ENCODE results near the gene MYPOP. TPM values are rescaled to one million over a fixed set of nuclear protein-coding genes. Genes with fewer than 3 reads are reported as not detected.
A peak's percentile ranks its signal among the peaks of the same experiment; 100 is the strongest.

The MYPOP gene
- total RNA-seq, 1 donor from 2014 or later = 10.3 TPM

DNA sequence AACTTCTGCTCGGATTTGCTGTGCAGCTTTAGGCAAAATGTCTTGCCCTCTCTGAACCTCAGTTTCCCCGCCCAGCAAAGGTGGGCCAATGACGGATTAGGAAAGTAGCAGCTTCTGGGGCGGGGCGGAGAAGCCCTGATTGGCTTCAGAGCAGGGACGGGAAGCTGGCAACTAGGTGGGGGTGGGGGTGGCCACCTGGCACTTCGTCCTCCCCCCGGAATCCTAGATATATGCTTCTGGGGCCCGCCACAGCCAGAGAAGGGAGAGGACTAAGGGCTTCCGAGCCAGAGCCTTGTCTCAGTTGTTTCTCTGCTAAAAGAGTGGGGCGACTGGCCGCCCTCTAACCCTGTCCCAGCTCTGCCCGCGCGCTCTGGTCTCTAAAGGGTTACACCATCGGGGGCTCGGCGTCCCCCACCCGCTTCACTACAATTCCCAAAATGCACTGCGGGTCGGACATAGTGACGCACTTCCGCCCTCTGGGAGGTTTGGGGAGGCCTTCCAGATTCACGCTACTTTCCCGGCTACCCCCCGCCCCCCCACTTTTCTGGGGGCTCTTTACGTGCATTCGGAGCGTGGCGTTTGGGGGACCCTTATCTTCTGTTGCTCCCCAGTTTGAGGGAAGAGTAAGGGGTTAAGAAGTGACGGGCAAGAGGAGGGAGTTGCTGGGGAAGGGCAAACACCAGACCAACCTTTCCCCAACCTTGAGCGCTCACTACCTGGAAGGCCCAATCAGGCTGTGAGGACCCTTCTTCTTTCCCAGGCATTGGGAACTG lies 15.8 kb downstream of the MYPOP start:
- intact Hi-C loops (cut with DNase I) = loop anchor here (1.0 kb wide), 1 partner anchor 23 kb away; the partner anchor contains the start of gene SYMPK
- peak; percentile 96 for DNase-seq (ENCODE audit: low spot score)

DNA sequence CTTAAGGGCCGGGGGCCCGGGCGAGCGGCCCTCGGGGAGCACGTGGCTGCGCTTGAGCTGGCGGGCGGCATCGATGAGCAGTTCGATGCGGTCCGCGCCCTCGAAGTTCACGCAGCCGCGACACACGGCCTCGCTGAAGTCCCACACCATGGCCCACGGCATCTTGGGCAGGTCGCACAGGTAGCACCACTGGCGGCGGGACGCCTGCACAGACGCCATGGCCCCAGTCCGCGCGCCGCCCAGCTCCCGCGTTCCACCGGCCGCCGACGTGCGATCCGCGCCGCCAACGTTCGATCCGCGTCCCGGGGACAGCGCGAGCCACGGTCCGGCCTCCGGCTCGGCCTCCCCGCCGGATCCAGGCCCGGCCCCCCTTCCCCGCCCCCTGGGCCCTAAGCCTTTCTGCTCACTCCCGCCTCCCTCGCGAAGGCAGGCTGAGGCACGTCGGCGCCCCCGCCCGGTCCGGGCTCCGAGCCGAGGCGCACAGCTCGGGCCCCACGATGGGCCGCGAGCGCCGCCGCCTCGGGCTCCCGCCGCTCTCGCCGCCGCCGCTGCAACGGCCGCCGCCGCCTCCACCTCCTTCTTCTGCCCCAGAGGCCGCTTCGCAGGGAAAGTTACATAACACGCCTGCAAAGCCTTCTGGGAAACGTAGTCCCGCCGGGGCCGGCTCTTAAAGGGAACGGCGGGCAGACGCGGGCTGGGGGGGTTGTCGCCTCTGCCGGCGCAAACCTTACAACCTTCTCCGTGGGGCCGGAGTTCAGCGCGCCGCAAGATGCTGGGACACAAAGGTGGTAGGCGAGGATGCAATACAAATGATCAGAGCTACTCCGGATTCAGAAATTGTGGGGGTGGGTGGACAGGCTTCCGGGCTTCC lies 16.6 kb downstream of the MYPOP start, which contains the start of gene IRF2BP1:
TSS of gene IRF2BP1 (minus strand) at position 586 of the 871 bp plus-strand sequence. CDS start at position 219, 367 bp downstream.
- intact Hi-C loops (cut with DNase I) = loop anchor here (1.0 kb wide), 1 partner anchor 22 kb away; the partner anchor contains the start of gene SYMPK

DNA sequence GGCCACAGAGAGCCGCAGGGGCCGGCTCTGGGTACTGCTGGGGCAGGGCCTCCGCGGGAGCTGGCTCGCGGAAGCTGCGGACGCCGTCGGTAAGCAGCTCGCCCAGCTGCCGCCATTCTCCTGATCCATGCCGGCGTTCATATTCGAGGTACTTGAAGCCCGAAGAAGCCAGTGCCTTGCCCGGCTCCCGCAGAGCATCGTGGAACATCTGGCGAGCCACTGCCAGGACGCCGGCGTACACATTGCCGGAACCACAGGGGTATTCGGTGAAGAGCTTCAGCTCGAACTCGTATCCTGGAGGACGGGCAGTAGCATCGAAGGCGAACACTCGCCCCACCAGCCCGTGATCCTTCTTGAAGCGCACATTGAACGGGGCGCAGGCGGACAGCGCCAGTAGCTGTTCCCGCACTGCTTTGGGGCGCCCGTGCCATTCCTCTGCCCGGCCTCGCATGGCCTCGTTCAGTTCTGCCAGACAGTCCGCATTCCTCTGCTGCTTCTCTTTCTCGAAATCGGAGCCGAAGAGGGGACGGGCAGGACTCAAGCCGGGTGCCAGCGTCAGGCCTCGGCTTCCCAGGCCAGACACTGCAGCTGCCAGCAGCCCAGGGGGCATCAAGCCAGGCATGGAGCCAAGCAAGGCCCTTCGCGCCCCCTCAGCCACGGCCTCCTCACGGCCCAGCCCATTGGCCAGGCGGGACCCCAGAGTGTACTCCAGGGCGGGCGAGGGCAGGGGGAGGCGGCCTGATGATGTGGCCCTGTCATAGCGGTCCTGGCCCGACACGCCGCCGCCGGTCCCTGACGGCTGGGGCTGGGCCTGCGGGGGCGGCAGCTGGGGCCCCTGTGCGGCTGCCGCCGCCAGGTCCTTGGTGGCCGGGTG lies 17.5 kb downstream of the MYPOP start:
- intact Hi-C loops (cut with DNase I) = no loop called here
- DNase-seq (ENCODE audit: low spot score) = no peak

More for the DNA sequence above, 16.6 kb downstream of the MYPOP start, which contains the start of gene IRF2BP1:
- peak; percentile 96 for DNase-seq (ENCODE audit: low spot score)

DNA sequence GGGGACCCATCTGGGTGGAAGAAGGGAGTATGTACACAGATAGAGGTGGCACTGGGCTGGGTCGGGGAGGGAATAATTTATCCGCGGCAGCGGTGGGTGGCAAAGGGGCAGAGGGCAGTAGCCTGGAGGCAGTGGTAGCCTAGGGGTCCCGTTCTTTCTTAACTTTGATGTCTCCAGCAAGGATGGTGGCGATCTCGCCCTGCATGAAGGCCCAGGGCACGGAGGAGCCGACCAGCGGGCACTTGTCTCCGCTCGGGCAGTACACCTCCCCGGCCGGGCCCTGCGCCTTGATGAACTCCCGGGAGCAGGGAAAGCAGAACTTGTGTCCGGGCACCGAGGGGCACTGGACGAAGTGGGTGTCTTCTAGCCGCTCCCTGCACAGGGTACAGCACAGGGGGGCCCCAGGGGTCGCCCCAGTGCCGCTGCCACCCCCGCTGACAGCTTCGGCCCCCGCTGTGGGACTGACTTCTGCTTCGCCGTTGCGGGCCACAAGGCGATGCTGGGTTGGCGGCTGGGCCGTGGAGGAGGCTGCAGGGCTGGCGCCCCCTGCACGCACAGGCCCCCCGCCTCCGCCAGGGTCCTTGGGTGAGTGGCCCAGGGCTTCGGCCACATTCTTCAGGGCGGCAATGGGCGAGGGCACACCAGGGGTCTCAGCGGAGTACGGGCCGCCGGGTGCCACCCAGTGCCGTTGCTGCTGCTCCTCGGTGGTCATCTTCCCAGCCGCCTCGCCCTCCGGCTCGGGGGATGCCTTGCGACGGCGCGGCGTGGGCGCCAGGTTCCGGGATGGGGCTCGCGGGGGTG lies 18.3 kb downstream of the MYPOP start:
- intact Hi-C loops (cut with DNase I) = loop anchor here (2.0 kb wide), 1 partner anchor 67 kb away; no protein-coding TSS in a partner anchor
- no peak for DNase-seq (ENCODE audit: low spot score)

DNA sequence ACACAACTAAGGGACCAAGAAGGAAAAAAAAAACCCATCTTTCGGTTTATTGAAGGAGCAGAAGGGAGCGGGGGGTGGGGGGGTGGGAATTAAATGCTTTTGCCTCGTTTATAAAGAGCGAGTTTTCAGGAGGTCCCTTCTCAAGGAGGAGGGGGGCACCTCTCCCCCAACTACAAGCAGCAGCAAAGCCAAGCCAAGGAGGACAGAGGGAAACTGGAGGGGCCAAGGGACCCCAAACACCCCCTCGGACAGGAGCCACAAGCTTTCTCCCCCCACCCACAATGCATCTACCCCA lies 18.9 kb downstream of the MYPOP start:
- DNase-seq (ENCODE audit: low spot score) = no peak
- intact Hi-C loops (cut with DNase I) = loop anchor here (2.0 kb wide), 1 partner anchor 67 kb away; no protein-coding TSS in a partner anchor

DNA sequence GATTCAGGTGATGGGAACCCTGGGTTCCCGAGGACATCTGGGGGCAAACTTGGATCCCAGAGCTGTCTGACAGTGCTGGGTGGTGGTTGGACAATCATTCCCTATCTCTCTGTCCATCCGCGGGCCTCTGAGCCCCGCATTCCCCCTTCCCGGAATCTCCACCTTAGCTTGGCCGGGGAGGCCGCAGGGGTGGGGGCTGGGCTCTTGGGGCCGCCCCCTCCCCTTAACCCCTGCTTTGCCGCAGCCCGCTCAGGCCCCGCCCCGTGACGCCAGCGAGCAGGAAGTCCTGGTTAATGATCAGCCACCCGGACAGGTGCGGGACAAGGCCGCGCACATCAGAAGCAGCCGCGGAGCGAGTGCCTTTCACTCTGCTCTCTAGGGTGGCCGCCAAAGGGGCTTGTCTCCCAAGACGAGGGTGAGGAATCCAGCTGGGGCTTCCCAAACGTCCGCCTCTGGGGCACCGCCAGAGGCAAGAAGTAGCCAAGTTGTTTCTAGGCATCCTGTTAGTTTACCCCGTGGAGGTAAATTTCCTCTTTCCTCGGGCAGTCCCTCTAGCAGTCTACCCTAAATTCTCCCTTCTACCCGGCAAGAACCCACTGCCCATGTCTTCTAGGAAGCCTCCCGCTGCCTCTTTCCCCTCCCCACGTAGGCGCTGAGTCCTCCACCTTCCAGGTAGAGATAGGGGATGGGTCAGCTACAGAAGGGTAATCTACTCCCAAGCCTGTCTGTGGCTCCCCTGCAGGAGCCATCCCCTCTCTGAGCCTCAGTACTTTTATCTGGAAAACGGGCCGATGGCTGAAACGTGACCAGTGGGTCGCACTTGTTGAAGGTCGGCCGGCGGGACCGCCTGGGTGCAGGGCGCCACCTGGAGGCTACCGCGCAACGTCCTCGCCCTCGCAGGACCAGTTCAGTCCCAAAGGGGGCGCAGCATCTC lies 19.5 kb downstream of the MYPOP start:
- peak; percentile 90 for DNase-seq (ENCODE audit: low spot score)
- intact Hi-C loops (cut with DNase I) = loop anchor here (2.0 kb wide), 1 partner anchor 66 kb away; no protein-coding TSS in a partner anchor

DNA sequence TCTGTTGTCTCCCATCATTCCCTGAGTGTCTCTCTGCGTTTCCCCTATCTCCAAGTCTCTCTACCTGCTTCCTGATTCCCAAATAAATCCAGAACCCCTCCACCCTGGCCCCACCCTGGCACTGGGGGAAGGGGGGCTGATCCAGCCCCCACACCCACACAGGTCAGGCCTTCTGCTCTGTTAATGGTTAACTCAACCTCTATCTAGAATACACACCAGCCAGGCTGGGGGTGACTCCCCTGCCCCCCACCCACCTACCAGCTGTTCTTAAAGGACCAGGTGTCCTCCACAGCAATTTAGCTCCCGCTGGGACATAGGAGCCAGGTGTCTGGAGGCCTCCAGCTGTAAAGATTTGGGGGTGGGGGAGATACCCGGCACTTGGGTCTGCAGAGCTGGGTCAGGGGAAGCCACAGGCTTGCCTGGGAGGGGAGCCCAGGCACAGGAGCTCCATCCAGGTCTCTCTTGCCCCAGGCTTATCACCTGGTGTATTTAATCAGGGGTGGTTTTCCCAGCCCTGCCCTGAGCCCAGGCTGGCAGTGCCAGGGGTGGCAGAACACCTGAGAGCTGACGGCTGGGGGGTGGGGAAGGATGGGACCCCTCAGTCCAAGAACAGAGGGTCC lies 20.4 kb downstream of the MYPOP start:
- intact Hi-C loops (cut with DNase I) = loop anchor here (2.0 kb wide), 1 partner anchor 65 kb away; no protein-coding TSS in a partner anchor
- no peak for DNase-seq (ENCODE audit: low spot score)

DNA sequence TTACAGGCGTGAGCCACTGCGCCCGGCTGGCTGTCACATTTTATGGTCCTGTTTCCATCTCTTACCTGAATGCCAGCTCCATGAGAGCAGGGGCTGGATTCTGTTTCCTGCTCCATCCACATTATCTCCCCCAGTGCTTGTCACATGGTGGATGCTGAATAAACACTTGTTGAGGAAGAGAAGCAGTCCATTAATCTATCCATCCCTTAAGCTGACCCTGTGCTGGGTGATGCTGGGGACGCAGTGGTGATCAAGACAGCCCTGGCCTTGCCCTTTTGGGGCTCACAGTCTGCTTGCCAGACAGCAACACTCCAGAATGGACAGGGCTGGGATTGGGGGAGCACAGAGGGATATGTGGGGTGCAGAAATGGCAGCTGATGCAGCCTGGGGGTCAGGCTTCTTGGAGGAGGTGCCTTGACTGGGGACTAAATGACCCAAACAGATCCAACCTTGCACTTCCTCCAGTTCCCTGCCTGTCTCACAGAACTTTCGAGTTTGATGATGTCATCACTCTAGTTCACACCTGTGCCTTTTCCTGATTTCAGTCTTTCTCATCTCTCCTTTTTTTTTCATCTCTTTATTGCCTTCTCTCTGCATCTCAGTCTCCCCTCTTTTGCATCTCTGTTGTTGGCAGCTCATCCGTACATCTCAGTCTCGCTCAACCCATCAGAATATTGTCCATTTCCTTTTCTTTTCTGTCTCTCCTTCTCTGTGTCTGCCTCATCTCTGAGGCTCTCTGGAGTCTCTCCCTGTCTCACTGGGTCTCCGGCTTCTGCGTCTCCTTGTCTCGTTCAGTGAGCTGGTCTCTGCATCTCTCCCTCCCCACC lies 21.1 kb downstream of the MYPOP start:
- DNase-seq (ENCODE audit: low spot score) = no peak
- intact Hi-C loops (cut with DNase I) = no loop called here

DNA sequence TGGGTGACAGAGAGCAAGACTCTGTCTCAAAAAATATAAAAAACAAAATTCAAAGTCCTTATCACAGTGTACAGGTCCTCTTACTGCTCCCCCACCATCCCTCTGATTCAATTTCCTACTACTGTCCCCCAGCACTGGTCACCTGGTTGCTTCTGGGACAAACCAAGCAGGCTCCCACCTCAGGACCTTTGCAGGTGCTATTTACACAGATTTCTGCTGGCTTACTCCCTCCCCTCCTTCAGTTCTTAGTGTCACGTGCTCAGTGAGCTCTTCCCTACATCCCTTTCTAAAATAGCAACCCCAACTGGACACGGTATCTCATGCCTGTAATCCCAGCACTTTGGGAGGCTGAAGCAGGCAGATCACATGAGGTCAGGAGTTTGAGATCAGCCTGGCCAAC lies 22.4 kb downstream of the MYPOP start:
- intact Hi-C loops (cut with DNase I) = no loop called here
- DNase-seq (ENCODE audit: low spot score) = no peak

DNA sequence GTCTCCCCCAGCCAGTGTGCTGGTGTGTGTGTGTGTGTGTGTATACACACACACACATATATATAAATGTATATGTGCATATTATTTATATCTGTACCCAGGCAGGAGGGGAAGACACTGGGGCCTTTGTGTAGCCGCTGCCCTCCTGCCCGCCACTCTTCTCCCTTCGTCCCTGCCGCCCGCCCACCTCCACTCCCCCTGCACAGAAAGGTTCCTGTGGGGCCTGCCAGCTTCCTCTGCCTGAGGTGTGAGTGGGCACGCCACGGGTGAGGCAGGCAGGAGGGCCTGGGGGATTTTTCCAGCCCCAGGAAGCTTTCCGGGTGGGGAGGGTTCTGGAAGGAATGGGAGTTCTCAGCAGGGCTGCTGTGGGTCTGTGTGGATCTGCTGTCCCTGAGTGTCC lies 23.4 kb downstream of the MYPOP start:
- no peak for DNase-seq (ENCODE audit: low spot score)
- intact Hi-C loops (cut with DNase I) = no loop called here

DNA sequence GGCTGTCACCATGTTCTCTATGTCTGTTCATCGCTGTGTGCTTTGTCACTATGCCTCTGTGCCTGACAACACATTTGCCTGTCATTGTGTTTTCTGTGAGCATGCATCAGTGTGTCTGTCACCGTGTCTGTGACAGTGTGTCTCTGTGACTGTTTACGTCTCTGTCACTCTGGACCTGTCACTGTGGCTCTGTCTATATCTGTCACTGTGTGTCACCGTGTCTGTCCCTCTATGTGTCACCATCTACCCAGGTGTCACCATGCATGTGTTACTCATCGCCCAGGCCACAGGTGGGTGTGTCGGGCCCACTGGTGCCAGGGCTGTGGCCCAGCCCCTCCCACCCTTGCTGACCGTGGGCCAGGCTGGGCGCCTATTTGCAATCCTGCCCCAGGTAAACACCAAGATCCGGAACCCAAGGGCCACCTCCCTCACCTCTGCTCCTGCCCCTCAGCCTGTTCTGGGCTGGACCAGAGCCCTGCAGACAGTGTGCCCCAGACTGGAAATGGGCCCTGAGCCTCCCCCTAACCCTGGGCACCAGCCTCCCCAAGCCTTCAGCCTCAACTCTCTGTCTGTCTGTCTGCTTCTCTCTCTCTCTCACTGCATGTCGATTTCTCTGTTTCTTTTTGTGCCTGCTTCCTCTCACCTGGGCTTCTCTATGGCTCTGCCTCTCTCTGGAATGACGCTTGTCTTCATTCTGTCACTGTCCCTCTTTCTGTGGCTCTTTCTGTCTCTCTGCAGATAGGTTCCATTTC lies 24.2 kb downstream of the MYPOP start:
- intact Hi-C loops (cut with DNase I) = no loop called here
- no peak for DNase-seq (ENCODE audit: low spot score)

DNA sequence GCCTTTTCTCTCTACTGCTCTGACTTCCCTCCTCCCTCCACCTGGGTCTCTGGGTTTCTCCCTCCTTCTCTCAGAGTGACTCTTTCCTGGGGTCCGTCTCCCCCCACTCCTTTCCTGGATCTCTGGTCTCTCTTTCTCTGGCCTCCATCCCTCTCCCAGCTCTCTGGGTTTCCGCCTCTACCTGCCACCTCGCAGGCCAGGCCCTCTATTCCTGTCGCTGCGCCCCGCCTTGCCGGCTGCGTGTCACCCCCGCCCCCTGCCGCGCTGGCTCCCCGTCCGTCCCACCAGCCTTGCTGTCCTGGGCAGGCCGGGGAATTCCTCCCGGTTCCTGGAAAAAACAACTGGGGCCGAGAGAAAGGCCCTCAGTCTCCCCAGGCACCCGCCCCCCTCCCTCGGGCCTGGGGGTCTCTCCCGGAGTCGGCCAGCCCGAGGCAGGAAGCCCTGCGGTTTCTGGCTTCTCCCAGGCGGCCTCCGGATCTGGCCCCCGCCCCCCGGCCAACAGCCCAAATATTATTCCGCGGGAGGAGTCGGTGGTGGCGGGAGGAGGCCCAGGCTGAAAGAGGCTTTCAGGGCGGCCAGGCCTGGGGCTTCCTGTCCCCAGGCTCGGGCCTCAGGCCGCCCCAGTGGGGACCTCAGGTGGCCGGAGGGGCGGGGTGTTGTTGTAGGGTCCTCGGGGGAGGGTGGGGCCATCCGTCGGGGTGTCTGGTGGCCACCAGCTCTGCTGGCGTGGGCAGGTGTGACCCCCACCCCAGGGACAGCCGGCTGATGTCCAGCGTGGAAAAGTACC lies 25.8 kb downstream of the MYPOP start:
- no peak for DNase-seq (ENCODE audit: low spot score)
- intact Hi-C loops (cut with DNase I) = no loop called here

DNA sequence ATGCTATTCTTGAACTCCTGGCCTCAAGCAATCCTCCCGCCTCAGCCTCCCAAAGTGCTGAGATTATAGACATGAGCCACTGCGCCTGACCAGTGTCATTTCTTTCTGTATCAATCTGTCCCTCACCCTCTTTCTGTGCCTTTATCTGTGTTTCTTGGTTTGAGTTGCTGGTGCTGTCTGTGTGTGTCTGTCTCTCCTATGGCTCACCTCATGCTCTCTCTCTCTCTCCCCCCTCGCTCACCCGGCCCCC lies 26.3 kb downstream of the MYPOP start:
- intact Hi-C loops (cut with DNase I) = no loop called here

DNA sequence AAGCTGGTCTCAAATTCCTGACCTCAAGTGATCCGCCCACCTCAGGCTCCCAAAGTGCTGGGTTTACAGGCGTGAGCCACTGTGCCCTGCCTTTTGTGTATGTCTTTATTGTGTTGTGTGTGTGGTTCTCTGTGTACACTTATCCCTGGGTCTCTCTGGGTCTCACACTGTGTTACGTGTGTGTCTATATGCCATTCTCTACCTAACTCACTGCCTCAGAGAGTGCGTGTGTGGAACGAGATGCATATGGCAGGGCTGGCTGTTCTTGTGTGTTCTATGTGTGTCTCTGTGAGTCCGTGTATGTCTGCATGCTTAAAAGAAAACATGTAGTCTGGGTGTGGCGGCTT lies 27.8 kb downstream of the MYPOP start:
- DNase-seq (ENCODE audit: low spot score) = no peak
- intact Hi-C loops (cut with DNase I) = no loop called here

More for the DNA sequence above, 26.3 kb downstream of the MYPOP start:
- DNase-seq (ENCODE audit: low spot score) = no peak

DNA sequence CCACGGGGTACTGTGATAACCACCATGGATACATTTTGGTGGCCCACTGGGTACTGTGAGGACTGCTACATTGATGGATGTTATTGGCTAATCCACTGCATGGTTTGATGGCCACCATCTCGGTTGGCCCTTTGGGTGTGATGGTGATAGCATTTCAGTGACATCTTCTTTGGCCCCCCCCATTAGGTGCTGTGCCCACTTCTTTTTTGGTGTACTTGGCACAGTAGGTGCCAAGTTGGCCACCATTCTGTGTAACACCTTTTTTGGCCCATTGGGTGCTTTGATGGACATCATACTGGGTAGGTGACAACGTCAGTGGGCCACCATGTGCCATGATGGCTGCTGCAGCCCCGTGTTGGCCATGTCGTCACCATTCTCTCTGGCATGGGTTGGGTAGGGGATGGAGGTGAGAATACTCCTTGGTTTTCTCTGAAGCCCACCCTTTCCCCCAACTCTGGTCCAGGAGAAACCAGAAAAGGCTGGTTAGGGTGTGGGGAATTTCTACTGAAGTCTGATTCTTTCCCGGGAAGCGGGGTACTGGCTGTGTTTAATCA lies 29.1 kb downstream of the MYPOP start:
- intact Hi-C loops (cut with DNase I) = no loop called here
- DNase-seq (ENCODE audit: low spot score) = no peak

All from cardiac septum (tissue), 1 donor.